ENCODE data around the gene CHI3L1. TPM values are rescaled to one million over a fixed set of nuclear protein-coding genes. Genes with fewer than 3 reads are reported as not detected.

The CHI3L1 gene
- total RNA-seq, 1 experiment from 2014 or later, result not detected

- intact Hi-C loops (cut with micrococcal nuclease; ENCODE audit: unreplicated experiment), result no loop called here
- Histone ChIP-seq H3K9me3 (ENCODE audit: low read depth, low read length, poor library complexity, severe bottlenecking) (no peaks in the 10 kb centered on the region), H3K36me3 (ENCODE audit: insufficient read depth, low read length, poor library complexity, severe bottlenecking) (no peaks in the 10 kb centered on the region), H3K27me3 (replicated peaks; ENCODE audit: insufficient read depth, low read depth, low read length, poor library complexity) (peaks cover 23% of the 10 kb centered on the region), H3K4me3 (ENCODE audit: low read depth, low read length, poor library complexity, severe bottlenecking) (no peak overlapping the region), H3K27ac (ENCODE audit: low read depth, low read length, poor library complexity, severe bottlenecking) (no peak overlapping the region), H3K4me1 (ENCODE audit: insufficient read depth, low read length, poor library complexity, severe bottlenecking) (peaks cover 15% of the 10 kb centered on the region)
- no peak for DNase-seq (ENCODE audit: low spot score)
- TF ChIP-seq, protein P1, sequence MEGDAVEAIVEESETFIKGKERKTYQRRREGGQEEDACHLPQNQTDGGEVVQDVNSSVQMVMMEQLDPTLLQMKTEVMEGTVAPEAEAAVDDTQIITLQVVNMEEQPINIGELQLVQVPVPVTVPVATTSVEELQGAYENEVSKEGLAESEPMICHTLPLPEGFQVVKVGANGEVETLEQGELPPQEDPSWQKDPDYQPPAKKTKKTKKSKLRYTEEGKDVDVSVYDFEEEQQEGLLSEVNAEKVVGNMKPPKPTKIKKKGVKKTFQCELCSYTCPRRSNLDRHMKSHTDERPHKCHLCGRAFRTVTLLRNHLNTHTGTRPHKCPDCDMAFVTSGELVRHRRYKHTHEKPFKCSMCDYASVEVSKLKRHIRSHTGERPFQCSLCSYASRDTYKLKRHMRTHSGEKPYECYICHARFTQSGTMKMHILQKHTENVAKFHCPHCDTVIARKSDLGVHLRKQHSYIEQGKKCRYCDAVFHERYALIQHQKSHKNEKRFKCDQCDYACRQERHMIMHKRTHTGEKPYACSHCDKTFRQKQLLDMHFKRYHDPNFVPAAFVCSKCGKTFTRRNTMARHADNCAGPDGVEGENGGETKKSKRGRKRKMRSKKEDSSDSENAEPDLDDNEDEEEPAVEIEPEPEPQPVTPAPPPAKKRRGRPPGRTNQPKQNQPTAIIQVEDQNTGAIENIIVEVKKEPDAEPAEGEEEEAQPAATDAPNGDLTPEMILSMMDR (conservative IDR thresholded peaks at IDR 0.05; ENCODE audit: low read depth, low read length), result no peak
- TF ChIP-seq EZH2 (IDR thresholded peaks at IDR 0.05; ENCODE audit: borderline replicate concordance, low read depth, low read length, poor library complexity, severe bottlenecking), result no peak
- POLR2A ChIA-PET (ENCODE audit: low non-redundant PET), result no interaction called here
- no TSS peak for BruUV-seq (replicated peaks)
- CTCF ChIA-PET, result no interaction called here
Measured at GRCh38 chr1:203130358-203130985, 56.0 kb downstream of the CHI3L1 start.

DNA sequence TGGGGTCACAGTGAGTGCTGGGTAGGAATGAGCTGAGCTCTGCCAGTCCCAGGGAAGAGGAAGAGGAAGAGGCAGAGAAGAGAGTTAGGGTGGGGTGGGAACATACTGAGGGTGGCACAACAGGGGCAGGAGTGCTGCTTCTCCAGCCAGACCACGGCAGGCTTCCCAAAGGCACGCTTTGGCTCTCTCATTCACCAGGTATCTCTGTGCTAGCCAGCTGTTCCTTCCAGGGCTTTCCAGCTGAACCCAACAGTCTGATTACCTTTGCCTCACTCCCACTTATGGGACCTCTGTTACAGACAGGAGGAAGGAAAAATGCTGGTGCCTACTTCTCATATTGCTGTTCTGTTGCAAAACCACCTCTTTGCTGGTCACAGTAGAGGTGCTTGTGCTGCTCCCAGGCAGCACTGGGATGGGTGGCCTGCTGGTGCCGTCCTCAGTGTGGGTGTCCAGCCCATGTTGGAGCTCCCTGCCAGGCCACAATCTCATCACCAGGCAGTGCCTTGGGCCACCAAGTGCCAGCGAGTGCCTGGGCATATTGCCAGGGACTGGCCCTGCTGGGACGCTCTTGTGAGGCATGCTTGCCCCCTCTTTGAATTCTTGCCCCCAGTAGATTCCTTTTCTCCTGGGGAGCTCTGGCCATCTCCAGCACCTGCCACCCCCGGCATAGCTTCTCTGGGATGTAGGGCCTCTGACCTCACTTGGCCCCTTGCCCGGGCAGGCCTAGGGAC lies 56.8 kb downstream of the CHI3L1 start:
- H3K27me3 ChIP-seq (replicated peaks; ENCODE audit: insufficient read depth, low read depth, low read length, poor library complexity), result peaks cover 23% of the 10 kb centered on the region
- no peak overlapping the region for H3K27ac ChIP-seq (ENCODE audit: low read depth, low read length, poor library complexity, severe bottlenecking)
- DNase-seq (ENCODE audit: low spot score), result no peak
- H3K4me1 ChIP-seq (ENCODE audit: insufficient read depth, low read length, poor library complexity, severe bottlenecking), result peaks cover 15% of the 10 kb centered on the region
- intact Hi-C loops (cut with micrococcal nuclease; ENCODE audit: unreplicated experiment), result no loop called here
- no peaks in the 10 kb centered on the region for H3K36me3 ChIP-seq (ENCODE audit: insufficient read depth, low read length, poor library complexity, severe bottlenecking)
- no peaks in the 10 kb centered on the region for H3K9me3 ChIP-seq (ENCODE audit: low read depth, low read length, poor library complexity, severe bottlenecking)
- no TSS peak for BruUV-seq (replicated peaks)
- TF ChIP-seq, protein P1 (conservative IDR thresholded peaks at IDR 0.05; ENCODE audit: low read depth, low read length), result no peak
- no peak for TF ChIP-seq EZH2 (IDR thresholded peaks at IDR 0.05; ENCODE audit: borderline replicate concordance, low read depth, low read length, poor library complexity, severe bottlenecking)
- H3K4me3 ChIP-seq (ENCODE audit: low read depth, low read length, poor library complexity, severe bottlenecking), result no peak overlapping the region
- CTCF ChIA-PET, result no interaction called here
- POLR2A ChIA-PET (ENCODE audit: low non-redundant PET), result no interaction called here

Other genes starting within 250 kb of the CHI3L1 start
- gene ADIPOR1, start 228.4 kb downstream of the CHI3L1 start, total RNA-seq (2021), result 79.1 and 81.4 TPM in 2 replicates
- gene CYB5R1, start 219.4 kb downstream of the CHI3L1 start, total RNA-seq (2021), result 27.8 and 28.3 TPM in 2 replicates
- 65.1 and 68.4 TPM in 2 replicates for gene TMEM183A, start 179.3 kb downstream of the CHI3L1 start, total RNA-seq (2021)
- gene PPFIA4, start 160.2 kb downstream of the CHI3L1 start, total RNA-seq (2021), result 2.5 and 3.0 TPM in 2 replicates
- gene MYOG, start 100.7 kb downstream of the CHI3L1 start, total RNA-seq (2021), result not detected in 2 replicates
- gene ADORA1, start 59.0 kb downstream of the CHI3L1 start, total RNA-seq (2021), result 0.74 and 1.2 TPM in 2 replicates
- not detected in 2 replicates for gene MYBPH, start 10.9 kb downstream of the CHI3L1 start, total RNA-seq (2021)
- not detected in 2 replicates for gene CHIT1, start 43.0 kb upstream of the CHI3L1 start, total RNA-seq (2021)
- gene BTG2, start 118.8 kb upstream of the CHI3L1 start, total RNA-seq (2021), result 8.5 and 9.3 TPM in 2 replicates
- gene FMOD, start 164.4 kb upstream of the CHI3L1 start, total RNA-seq (2021), result 0.35 and 0.69 TPM in 2 replicates